HUES6 (cell line): ENCODE measurements around the gene FSTL5.
"Not testable (repeated sequence)": the region's sequence is repeated elsewhere in the genome, so short reads cannot be mapped to it uniquely, and the experiment has no call there.

ENCODE experiments used
- H3K27ac ChIP-seq: 2 replicates; pipeline ENCODE4 v1.7.0; 2013; ENCODE audit warnings: low read depth, mild to moderate bottlenecking, low read length, inconsistent platforms
- H3K27me3 ChIP-seq: 2 replicates; pipeline ENCODE4 v1.6.1; 2013; ENCODE audit warnings: low read length; ENCODE audit not compliant: control insufficient read depth, insufficient read depth
- H3K36me3 ChIP-seq: 2 replicates; pipeline ENCODE4 v1.6.1; 2013; ENCODE audit warnings: low read length; ENCODE audit not compliant: control insufficient read depth, insufficient read depth
- H3K4me1 ChIP-seq: 2 replicates; pipeline ENCODE4 v1.6.1; 2013; ENCODE audit warnings: low read length; ENCODE audit not compliant: control insufficient read depth, insufficient read depth
- H3K4me3 ChIP-seq: 2 replicates; pipeline ENCODE4 v1.5.1; 2013; ENCODE audit warnings: low read depth, low read length
- H3K9ac ChIP-seq: one replicate; pipeline ENCODE4 v1.6.1; 2013; ENCODE audit warnings: mild to moderate bottlenecking, low read length
- H3K9me3 ChIP-seq: 2 replicates; pipeline ENCODE4 v1.6.1; 2013; ENCODE audit warnings: low read depth, low read length; ENCODE audit not compliant: control insufficient read depth, insufficient read depth

Gene FSTL5

GRCh38 chr4:162149644-162150043, 14.2 kb downstream of the FSTL5 start:
- H3K9me3 ChIP-seq = no peaks in the 10 kb centered on the region
- no peaks in the 10 kb centered on the region for H3K36me3 ChIP-seq

GRCh38 chr4:162140051-162140683, 23.6 kb downstream of the FSTL5 start:
- no peak overlapping the region for H3K27ac ChIP-seq
- H3K4me3 ChIP-seq = no peak overlapping the region
- no peaks in the 10 kb centered on the region for H3K27me3 ChIP-seq
- H3K36me3 ChIP-seq = no peaks in the 10 kb centered on the region
- no peaks in the 10 kb centered on the region for H3K9me3 ChIP-seq
- no peaks in the 10 kb centered on the region for H3K4me1 ChIP-seq
- no peak overlapping the region for H3K9ac ChIP-seq

More at GRCh38 chr4:162149644-162150043, 14.2 kb downstream of the FSTL5 start:
- Histone ChIP-seq H3K4me3 (no peak overlapping the region), H3K27ac (no peak overlapping the region), H3K4me1 (no peaks in the 10 kb centered on the region), H3K9ac (no peak overlapping the region), H3K27me3 (no peaks in the 10 kb centered on the region)

GRCh38 chr4:162139412-162139811, 24.4 kb downstream of the FSTL5 start:
- no peak overlapping the region for H3K4me3 ChIP-seq
- no peaks in the 10 kb centered on the region for H3K9me3 ChIP-seq
- H3K27me3 ChIP-seq = no peaks in the 10 kb centered on the region
- no peak overlapping the region for H3K9ac ChIP-seq
- no peaks in the 10 kb centered on the region for H3K4me1 ChIP-seq
- no peaks in the 10 kb centered on the region for H3K36me3 ChIP-seq
- H3K27ac ChIP-seq = no peak overlapping the region

- no peak overlapping the region for H3K27ac ChIP-seq
- H3K36me3 ChIP-seq = no peaks in the 10 kb centered on the region
- no peaks in the 10 kb centered on the region for H3K9me3 ChIP-seq
- H3K4me3 ChIP-seq = no peak overlapping the region
- no peaks in the 10 kb centered on the region for H3K27me3 ChIP-seq
- H3K9ac ChIP-seq = no peak overlapping the region
- no peaks in the 10 kb centered on the region for H3K4me1 ChIP-seq
These were observed 32.5 kb downstream of the FSTL5 start for GRCh38 chr4:162131256-162131655.

- H3K27me3 ChIP-seq = no peaks in the 10 kb centered on the region
- no peak overlapping the region for H3K9ac ChIP-seq
- H3K36me3 ChIP-seq = no peaks in the 10 kb centered on the region
- no peaks in the 10 kb centered on the region for H3K4me1 ChIP-seq
- H3K9me3 ChIP-seq = no peaks in the 10 kb centered on the region
- H3K27ac ChIP-seq = no peak overlapping the region
- H3K4me3 ChIP-seq = no peak overlapping the region
These were observed 37.1 kb downstream of the FSTL5 start for GRCh38 chr4:162126729-162127128.

- 0 out of 2 replicates have a peak overlapping the region, but pooled peaks have one; percentile 16 for H3K27ac ChIP-seq
- H3K9me3 ChIP-seq = no peaks in the 10 kb centered on the region
- no peaks in the 10 kb centered on the region for H3K27me3 ChIP-seq
- H3K4me3 ChIP-seq = no peak overlapping the region
- no peaks in the 10 kb centered on the region for H3K36me3 ChIP-seq
- no peak overlapping the region for H3K9ac ChIP-seq
- H3K4me1 ChIP-seq = peaks cover 37% of the 10 kb centered on the region
These were observed 46.7 kb downstream of the FSTL5 start for GRCh38 chr4:162117051-162117450.

GRCh38 chr4:162116095-162116779, 47.6 kb downstream of the FSTL5 start:
- Histone ChIP-seq H3K4me3 (no peak overlapping the region), H3K27ac (peak overlapping the region; percentile 16; the same call in 1 of the 2 replicates)

GRCh38 chr4:162115333-162115732, 48.5 kb downstream of the FSTL5 start:
- Histone ChIP-seq H3K4me3 (no peak overlapping the region), H3K9me3 (no peaks in the 10 kb centered on the region), H3K9ac (no peak overlapping the region), H3K36me3 (no peaks in the 10 kb centered on the region), H3K4me1 (peaks cover 37% of the 10 kb centered on the region), H3K27ac (no peak overlapping the region), H3K27me3 (no peaks in the 10 kb centered on the region)

More at GRCh38 chr4:162116095-162116779, 47.6 kb downstream of the FSTL5 start:
- Histone ChIP-seq H3K27me3 (no peaks in the 10 kb centered on the region), H3K4me1 (peaks cover 37% of the 10 kb centered on the region), H3K36me3 (no peaks in the 10 kb centered on the region), H3K9ac (peak overlapping the region; percentile 26), H3K9me3 (no peaks in the 10 kb centered on the region)

- H3K36me3 ChIP-seq = no peaks in the 10 kb centered on the region
These were observed 52.7 kb downstream of the FSTL5 start for GRCh38 chr4:162111078-162111477.

GRCh38 chr4:162104459-162105124, 59.2 kb downstream of the FSTL5 start:
- peaks cover 5% of the 10 kb centered on the region; the same call in 1 of the 2 replicates for H3K9me3 ChIP-seq
- no peaks in the 10 kb centered on the region for H3K27me3 ChIP-seq
- peaks cover 41% of the 10 kb centered on the region for H3K4me1 ChIP-seq
- H3K27ac ChIP-seq = peak overlapping the region; percentile 65
- H3K9ac ChIP-seq = peak overlapping the region; percentile 24
- H3K4me3 ChIP-seq = no peak overlapping the region; the same call in 1 of the 2 replicates
- no peaks in the 10 kb centered on the region for H3K36me3 ChIP-seq

More at GRCh38 chr4:162111078-162111477, 52.7 kb downstream of the FSTL5 start:
- Histone ChIP-seq H3K4me1 (peaks cover 36% of the 10 kb centered on the region), H3K9me3 (no peaks in the 10 kb centered on the region), H3K4me3 (no peak overlapping the region), H3K27ac (no peak overlapping the region), H3K27me3 (no peaks in the 10 kb centered on the region), H3K9ac (no peak overlapping the region)

GRCh38 chr4:162103908-162104307, 59.9 kb downstream of the FSTL5 start:
- not testable (repeated sequence) for H3K36me3 ChIP-seq, H3K27me3 ChIP-seq, H3K4me3 ChIP-seq, H3K9ac ChIP-seq, H3K9me3 ChIP-seq
- H3K4me1 ChIP-seq = peaks cover 41% of the 10 kb centered on the region
- H3K27ac ChIP-seq = peak overlapping the region; percentile 65
